ENCODE measurements around the gene OST4.

The OST4 gene

DNA sequence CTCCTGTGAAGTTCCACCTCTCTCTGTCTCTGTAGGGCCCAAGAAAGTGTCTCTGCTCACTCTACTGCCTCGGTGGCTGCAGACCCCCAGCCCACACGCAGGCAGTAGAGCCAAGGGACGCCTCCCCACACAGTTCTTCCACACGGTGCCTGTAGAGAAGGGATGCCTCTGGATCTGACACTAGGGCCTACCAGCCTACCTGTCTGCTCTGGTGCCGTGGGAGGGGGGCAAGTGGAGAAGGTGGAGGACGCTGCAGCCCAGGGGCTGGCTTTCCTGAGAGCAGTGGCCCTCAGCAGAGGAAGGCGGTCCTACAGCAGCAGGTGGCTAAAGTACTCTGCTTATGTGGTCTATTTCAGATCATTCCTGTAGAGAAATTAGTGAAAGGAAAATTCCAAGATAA is 47.7 kb downstream of the OST4 start:
- ATAC-seq: no peak

DNA sequence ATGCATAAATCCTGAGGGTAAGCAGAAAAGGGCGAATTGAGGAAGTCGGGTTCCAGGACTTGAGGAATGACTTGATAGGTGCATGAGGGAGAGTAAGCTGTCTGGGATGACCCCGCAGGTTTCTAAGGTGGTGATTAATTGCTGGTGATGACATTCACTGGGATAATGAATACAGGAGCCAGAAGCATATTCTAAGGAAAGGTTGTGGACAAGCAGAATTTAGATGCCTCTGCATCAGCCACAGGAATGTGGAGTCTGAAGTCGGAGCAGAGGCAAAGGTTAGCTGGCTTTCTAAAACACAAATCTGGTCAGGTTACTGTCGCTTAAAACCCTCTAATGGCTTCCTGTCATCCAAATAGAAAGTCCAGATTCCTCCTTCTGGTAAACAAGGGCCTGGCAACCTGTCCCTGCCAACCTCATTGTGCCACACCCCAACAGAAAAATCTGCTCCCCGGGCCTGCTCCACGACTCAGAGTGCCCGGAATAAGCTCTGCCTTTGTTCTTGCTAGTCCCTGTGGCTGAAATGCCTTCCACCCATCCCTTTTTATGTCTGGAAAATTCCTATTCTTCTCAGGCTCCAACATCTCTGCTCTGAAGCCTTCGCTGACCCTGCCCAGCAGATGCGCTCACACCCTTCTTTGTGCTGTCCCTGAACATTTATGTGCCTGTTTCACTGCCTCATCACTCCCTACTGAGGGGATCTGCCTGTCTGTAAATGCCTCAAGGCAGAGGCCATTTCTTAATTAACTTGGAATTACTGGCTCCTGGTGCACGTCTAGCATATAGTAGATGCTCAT is 50.0 kb downstream of the OST4 start:
- no peak for ATAC-seq

Measured in activated CD4-positive, CD25-positive, alpha-beta regulatory T cell treated with anti-CD3 and anti-CD28 coated beads, Interleukin-2, amount 50 U/mL, for 24 hours (primary cell).